GM21529 (cell line): Measurements from ENCODE around the gene PNLDC1.
A peak's percentile ranks its signal among the peaks of the same experiment; 100 is the strongest.

Experiments
- ATAC-seq: cut with Tn5 transposase; IDR thresholded peaks from one replicate; pipeline ENCODE4 v1.9.1; 2021; ENCODE audit not compliant: unreplicated experiment

Gene PNLDC1

GRCh38 chr6:159800141-159800865 is at the start of gene PNLDC1:
Gene PNLDC1 (plus strand): TSS chr6:159800276. CDS start chr6:159800308, 32 bp downstream.
- ATAC-seq = no peak

DNA sequence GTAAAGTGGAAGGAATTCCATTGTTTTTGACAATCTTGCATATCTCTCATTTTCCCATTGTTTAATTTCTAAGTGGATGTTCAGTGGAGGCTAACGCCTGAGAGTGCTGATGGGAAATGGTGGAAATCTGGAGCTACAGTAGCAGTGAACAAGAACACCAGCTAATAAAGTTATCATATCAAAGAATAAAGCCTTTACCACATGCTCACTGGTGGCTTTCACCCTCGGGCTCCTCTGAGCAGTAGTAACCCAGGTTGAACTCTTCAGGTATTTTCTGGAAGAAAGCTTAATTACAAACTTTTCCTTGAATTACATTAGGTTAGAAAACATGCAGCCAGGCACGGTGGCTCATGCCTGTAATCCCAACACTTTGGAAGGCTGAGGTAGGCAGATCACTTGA is 48.6 kb upstream of the PNLDC1 start:
- no peak for ATAC-seq

DNA sequence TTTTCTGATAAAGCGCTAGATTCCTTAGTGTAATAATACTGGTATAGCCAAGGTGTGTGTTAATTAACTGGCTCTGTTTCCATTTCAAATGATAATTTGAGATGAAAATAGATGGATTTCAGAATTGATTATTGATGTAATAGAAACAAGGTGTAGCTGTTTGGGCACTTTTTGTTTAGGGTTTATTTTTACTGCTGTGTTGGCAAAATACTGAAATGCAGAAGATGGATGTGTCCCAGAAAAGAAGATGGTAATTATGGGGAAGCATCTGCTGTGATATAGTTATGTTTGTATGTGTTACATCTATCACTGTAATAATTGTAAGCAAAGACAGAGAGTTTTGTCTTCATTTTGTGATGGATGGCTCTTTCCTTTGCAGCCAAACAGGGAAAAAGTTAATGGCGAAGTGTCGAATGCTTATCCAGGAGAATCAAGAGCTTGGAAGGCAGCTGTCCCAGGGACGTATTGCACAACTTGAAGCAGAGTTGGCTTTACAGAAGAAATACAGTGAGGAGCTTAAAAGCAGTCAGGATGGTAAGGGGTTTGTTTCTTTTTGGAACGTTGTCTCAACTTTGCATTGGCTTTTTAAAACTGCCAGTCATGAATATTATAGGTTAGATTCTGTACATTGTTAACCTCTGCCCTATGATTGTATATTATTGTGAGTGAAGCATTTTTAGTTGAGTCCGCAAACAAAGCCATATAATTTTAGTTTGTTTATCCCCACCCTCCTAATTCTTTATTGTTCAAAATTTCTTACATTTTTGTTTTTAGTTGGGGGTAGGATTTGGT is 46.8 kb upstream of the PNLDC1 start:
- no peak for ATAC-seq

- ATAC-seq = no peak
Measured at GRCh38 chr6:159754401-159754800, 45.7 kb upstream of the PNLDC1 start.

GRCh38 chr6:159754959-159755914 is 44.8 kb upstream of the PNLDC1 start:
- no peak for ATAC-seq

- no peak for ATAC-seq
Measured at GRCh38 chr6:159756508-159756907, 43.6 kb upstream of the PNLDC1 start.

DNA sequence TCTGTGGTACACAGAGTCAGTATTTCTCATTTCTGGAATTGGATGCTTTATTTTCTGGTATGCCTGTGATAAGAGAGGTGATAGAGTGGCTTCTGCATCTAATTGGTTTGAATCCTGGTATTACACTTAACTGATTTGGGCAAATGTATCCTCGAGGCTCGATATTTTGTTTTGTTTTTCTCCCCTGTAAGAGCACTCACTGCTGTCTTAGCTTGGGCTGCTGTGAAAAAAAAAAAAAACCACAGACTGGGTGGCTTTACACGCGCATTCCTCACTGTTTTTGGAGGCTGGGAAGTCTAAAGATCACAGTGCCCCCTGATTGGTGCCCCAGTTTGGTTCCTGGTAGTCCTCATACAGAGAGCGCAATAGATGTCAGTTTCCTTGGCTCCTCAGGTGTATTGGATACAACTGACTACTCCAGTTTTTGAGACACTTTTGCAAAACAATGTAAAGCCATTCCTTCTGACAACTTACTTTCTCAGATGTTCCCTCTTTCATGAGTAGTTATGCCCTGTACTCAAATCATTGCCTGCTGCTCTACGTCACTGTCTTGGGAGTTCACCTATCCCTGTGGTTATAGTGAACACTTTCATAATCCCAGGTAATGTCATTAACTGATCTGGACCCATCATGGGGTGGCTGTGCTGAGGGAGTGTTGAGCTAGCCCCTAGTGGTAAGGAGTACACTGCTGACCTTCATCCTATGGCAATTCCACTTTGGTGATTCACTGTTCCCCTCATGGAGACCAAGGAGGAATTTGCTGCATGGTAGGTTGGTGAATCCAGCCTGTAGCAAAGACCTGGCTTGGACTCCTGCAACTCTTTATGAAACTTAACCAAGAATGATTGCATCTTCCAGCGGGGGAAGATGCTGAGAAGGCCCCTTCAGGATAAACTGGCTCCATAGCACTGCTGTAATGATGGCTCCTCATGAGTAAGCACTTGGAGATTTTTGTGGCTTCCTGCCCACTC is 41.8 kb upstream of the PNLDC1 start:
- no peak for ATAC-seq

- no peak for ATAC-seq
Measured at GRCh38 chr6:159759645-159760044, 40.4 kb upstream of the PNLDC1 start.

GRCh38 chr6:159760602-159761057 is 39.4 kb upstream of the PNLDC1 start:
- ATAC-seq = no peak

GRCh38 chr6:159761129-159761872 is 38.8 kb upstream of the PNLDC1 start:
- no peak for ATAC-seq

GRCh38 chr6:159761873-159762680 is 38.0 kb upstream of the PNLDC1 start, which contains the start of gene ACAT2:
Gene ACAT2 (plus strand): TSS chr6:159762045. CDS start chr6:159762088, 43 bp downstream.
- peak; percentile 98 for ATAC-seq

GRCh38 chr6:159762681-159763293 is 37.3 kb upstream of the PNLDC1 start:
- peak; percentile 9 for ATAC-seq

- no peak for ATAC-seq
Measured at GRCh38 chr6:159766906-159767305, 33.2 kb upstream of the PNLDC1 start.

DNA sequence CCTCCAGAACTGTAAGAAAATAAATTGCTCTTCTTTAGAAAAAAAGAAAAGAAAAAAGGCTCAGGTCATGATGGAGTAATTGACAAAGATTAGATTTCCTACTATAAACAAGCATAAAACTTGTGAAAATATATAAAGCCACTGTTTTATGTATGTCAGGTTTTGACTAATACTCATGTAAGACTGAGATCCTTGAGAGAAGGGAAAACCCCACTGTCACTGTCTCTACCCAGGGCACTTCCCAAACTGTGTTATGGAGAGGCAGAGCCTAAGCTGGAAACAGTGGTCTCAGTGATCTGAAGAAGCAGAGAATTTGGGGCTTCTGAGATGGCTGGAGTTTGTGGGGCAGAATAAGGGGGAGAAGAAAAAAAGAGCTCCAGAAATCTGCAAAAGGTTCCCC is 30.6 kb upstream of the PNLDC1 start:
- no peak for ATAC-seq

DNA sequence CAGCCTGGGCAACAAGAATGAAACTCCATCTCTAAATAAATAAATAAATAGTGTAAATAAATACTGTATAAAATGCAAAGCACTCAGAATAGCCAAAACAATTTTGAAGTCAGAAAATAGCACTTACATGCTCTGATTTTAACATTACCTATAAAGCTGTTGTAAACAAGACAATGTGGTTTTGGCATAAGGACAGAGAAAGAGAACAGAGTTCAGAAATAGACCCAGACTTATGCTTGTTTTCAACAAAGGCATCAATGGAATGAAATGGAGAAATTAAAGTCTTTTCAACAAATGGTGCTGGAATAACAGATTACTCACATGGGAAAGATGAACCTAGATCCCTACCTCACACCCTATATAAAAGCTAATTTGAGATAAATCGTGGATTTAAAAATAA is 27.9 kb upstream of the PNLDC1 start:
- ATAC-seq = no peak

GRCh38 chr6:159777240-159777904 is 22.7 kb upstream of the PNLDC1 start:
- ATAC-seq = no peak

- ATAC-seq = no peak
Measured at GRCh38 chr6:159778131-159778530, 21.9 kb upstream of the PNLDC1 start.
